Measurements from ENCODE around the gene MS4A18. TPM values are rescaled to one million over a fixed set of nuclear protein-coding genes. Genes with fewer than 3 reads are reported as not detected.

The MS4A18 gene
- total and polyA plus RNA-seq, 2 donors (not counting 3 experiments of a cell fraction or from before 2014, with no cell fraction given), result not detected

DNA sequence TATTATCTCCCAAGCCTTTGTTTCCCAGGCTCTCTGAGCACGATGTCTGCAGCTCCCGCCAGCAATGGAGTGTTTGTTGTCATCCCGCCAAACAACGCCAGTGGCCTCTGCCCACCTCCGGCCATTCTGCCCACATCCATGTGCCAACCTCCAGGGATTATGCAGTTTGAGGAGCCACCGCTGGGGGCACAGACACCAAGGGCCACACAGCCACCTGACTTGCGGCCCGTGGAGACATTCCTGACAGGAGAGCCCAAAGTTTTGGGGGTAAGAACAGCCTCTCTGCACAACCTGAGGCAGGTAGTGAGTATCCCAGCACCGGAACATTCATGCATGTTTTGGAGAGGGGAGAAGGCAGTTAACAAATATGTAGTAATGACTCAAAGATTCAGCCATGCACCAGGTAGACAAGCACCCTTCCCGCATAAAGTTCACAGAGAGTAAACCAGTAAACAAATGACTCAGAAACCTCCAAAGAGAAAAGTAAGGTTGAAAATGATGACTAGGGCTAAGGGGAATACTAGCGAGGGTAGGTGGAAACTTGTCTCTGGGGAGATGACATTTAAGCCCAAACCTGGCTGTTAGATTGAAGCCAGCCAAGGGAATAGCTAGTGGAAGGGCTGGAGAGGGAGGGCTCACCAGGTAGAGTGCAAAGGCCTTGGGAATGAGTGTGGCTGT is 39.3 kb downstream of the MS4A18 start:
- no peaks in the 10 kb centered on the region for H3K4me1 ChIP-seq (ENCODE audit: control insufficient read depth, extremely low read depth, insufficient read depth, low read length)
- DNase-seq (ENCODE audit: low read depth, low spot score) (no peak), FAIRE-seq (no peak)
- no peaks in the 10 kb centered on the region for H3K36me3 ChIP-seq (ENCODE audit: control insufficient read depth in 2 of 2, extremely low read depth in 1 of 2, insufficient read depth in 2 of 2, low read length in 2 of 2)
- H4K20me1 ChIP-seq (replicated peaks; ENCODE audit: control insufficient read depth, extremely low read depth, insufficient read depth, low read length), result no peaks in the 10 kb centered on the region
- dilution Hi-C loops (cut with MboI; ENCODE audit: extremely low pct_ligation_motif_present, low sequenced_read_pairs), result no loop called here
- H3K27me3 ChIP-seq (ENCODE audit: control insufficient read depth in 2 of 2, insufficient read depth in 2 of 2, low read length in 2 of 2), result peaks cover 12 to 22% of the 10 kb centered on the region in 2 experiments
- H3K79me2 ChIP-seq (ENCODE audit: control insufficient read depth, insufficient read depth, low read length), result no peaks in the 10 kb centered on the region
- no peak overlapping the region for H2AFZ ChIP-seq (ENCODE audit: low read depth, low read length)
- no peak overlapping the region for H3K9ac ChIP-seq (replicated peaks; ENCODE audit: extremely low read depth, insufficient read depth, low read length)
- no peak overlapping the region for H3K4me3 ChIP-seq (replicated peaks in 1 of 3; ENCODE audit: insufficient read depth in 1 of 3, low read depth in 1 of 3, low read length in 3 of 3)
- TF ChIP-seq, protein P1, sequence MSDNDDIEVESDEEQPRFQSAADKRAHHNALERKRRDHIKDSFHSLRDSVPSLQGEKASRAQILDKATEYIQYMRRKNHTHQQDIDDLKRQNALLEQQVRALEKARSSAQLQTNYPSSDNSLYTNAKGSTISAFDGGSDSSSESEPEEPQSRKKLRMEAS (IDR thresholded peaks at IDR 0.05; ENCODE audit: insufficient read depth, insufficient read length), result no peak
- TF ChIP-seq POLR2AphosphoS5 (IDR thresholded peaks at IDR 0.05; ENCODE audit: insufficient read depth, low read depth, low read length) (no peak), FOS (IDR thresholded peaks at IDR 0.05; ENCODE audit: borderline replicate concordance, insufficient read depth, low read length) (no peak), POLR2A (IDR thresholded peaks at IDR 0.05; ENCODE audit: low read depth, low read length) (no peak), GATA2 (IDR thresholded peaks at IDR 0.05; ENCODE audit: insufficient read depth, insufficient read length, low read depth, low read length) (no peak), JUN (IDR thresholded peaks at IDR 0.05; ENCODE audit: borderline replicate concordance, insufficient read depth, insufficient read length, low read depth) (no peak), MYC (IDR thresholded peaks at IDR 0.05; ENCODE audit: low read depth, low read length) (no peak), EZH2 (IDR thresholded peaks at IDR 0.05; ENCODE audit: borderline replicate concordance, low read depth, low read length, severe bottlenecking) (no peak)
- TF ChIP-seq, protein P2, sequence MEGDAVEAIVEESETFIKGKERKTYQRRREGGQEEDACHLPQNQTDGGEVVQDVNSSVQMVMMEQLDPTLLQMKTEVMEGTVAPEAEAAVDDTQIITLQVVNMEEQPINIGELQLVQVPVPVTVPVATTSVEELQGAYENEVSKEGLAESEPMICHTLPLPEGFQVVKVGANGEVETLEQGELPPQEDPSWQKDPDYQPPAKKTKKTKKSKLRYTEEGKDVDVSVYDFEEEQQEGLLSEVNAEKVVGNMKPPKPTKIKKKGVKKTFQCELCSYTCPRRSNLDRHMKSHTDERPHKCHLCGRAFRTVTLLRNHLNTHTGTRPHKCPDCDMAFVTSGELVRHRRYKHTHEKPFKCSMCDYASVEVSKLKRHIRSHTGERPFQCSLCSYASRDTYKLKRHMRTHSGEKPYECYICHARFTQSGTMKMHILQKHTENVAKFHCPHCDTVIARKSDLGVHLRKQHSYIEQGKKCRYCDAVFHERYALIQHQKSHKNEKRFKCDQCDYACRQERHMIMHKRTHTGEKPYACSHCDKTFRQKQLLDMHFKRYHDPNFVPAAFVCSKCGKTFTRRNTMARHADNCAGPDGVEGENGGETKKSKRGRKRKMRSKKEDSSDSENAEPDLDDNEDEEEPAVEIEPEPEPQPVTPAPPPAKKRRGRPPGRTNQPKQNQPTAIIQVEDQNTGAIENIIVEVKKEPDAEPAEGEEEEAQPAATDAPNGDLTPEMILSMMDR (IDR thresholded peaks at IDR 0.05; ENCODE audit: extremely low read depth in 1 of 2, insufficient read depth in 1 of 2, low read depth in 1 of 2, low read length in 2 of 2), result no peak
- ChIA-PET POLR2A (no interaction called here), CTCF (interaction anchor here (0.9 to 2.5 kb wide), 13 partner anchors 8 to 498 kb away, joined by 3 to 11 read pairs (median 5); no protein-coding TSS in a partner anchor)
- H3K9me3 ChIP-seq (replicated peaks; ENCODE audit: control insufficient read depth, insufficient read depth, low read length), result no peaks in the 10 kb centered on the region
- no TSS peak for BruUV-seq (replicated peaks)
- H3K27ac ChIP-seq (ENCODE audit: insufficient read depth, low read depth, low read length), result no peak overlapping the region
- H3K9me1 ChIP-seq (replicated peaks; ENCODE audit: control insufficient read depth, extremely low read depth, insufficient read depth, low read length), result no peaks in the 10 kb centered on the region
- H3K4me2 ChIP-seq (ENCODE audit: insufficient read depth, low read length), result no peak overlapping the region
- intact Hi-C loops (cut with micrococcal nuclease), result loop anchor here (2.0 to 5.0 kb wide), 2 partner anchors 63 to 497 kb away; no protein-coding TSS in a partner anchor

Measured in endothelial cell of umbilical vein (primary cell).